HCT116 (cell line): Measurements from ENCODE around the gene NOXO1. TPM values are rescaled to one million over a fixed set of nuclear protein-coding genes. Genes with fewer than 3 reads are reported as not detected.
A peak's percentile ranks its signal among the peaks of the same experiment; 100 is the strongest.

ENCODE experiments used
- ATAC-seq: fragments of 200-7000 bp; cut with Tn5 transposase; 2 replicates; pipeline ENCODE4 v1.9.1; 2020; ENCODE audit warnings: mild to moderate bottlenecking, moderate library complexity
- BruUV-seq: library from RNA; stranded (reverse); fragments of 400-500 nt; replicated peaks from 2 replicates; lab custom pipeline; 2021; lab: Mats Ljungman, UMichigan
- CTCF ChIA-PET: fragments of 300-600 bp; sonication (Branson Sonifier 250); formaldehyde crosslinking; loops from one replicate; lab custom pipeline; 2021; ENCODE audit warnings: antibody characterized with exemption; lab: Charles Lee
- POLR2A ChIA-PET: fragments of 300-600, 350-600 bp; sonication (Branson Sonifier 250); formaldehyde crosslinking; loops from one replicate; lab custom pipeline; 2021; ENCODE audit warnings: antibody characterized with exemption; lab: Charles Lee
- RAD21 ChIA-PET, 2 experiments: fragments of 300-600 bp; sonication (Branson Sonifier 250); formaldehyde crosslinking; loops; one replicate each; lab custom pipeline; 2023; ENCODE audit warnings: low total read pairs in 2 of 2; ENCODE audit not compliant: uncharacterized antibody in 2 of 2, unreplicated experiment in 2 of 2, low non-redundant PET in 1 of 2; lab: Charles Lee
- DNase-seq: peaks from one replicate; pipeline ENCODE4 v3.0.0-alpha.2; 2010; ENCODE audit warnings: low read depth, low spot score
- H2AFZ ChIP-seq: fragments of 200-600 bp; shearing (Covaris generic), sonication (generic); 2 replicates; pipeline ENCODE4 v1.6.1; 2017; ENCODE audit warnings: low read depth, mixed run types, mixed read lengths, antibody characterized with exemption, low read length; ENCODE audit not compliant: poor library complexity, severe bottlenecking
- H3K27ac ChIP-seq: 2 replicates; pipeline ENCODE4 v1.5.1; 2012; ENCODE audit warnings: low read depth, low read length
- H3K27me3 ChIP-seq: fragments of 200-600 bp; sonication (generic); 2 replicates; pipeline ENCODE4 v1.6.1; 2016; ENCODE audit warnings: mixed run types, low read length, mixed read lengths; ENCODE audit not compliant: insufficient read depth
- H3K36me3 ChIP-seq, 2 experiments: fragments of 200-500 bp in 1 of 2; fragments of 200-600 bp in 1 of 2; sonication (Bioruptor generic) in 1 of 2; sonication (generic) in 1 of 2; 2 replicates each; pipeline versions ENCODE4 v1.5.1 to v1.6.1; 2014 to 2016; ENCODE audit warnings: low read length in 2 of 2, inconsistent platforms in 1 of 2, mixed read lengths in 1 of 2, mixed run types in 1 of 2; ENCODE audit not compliant: insufficient read depth in 2 of 2, control insufficient read depth in 1 of 2
- H3K4me1 ChIP-seq, 2 experiments: fragments of 200-600 bp in 1 of 2; sonication (generic) in 1 of 2; 2 replicates each; pipeline versions ENCODE4 v1.5.1 to v1.6.1; 2012 to 2017; ENCODE audit warnings: low read length in 2 of 2, inconsistent platforms in 1 of 2, mild to moderate bottlenecking in 1 of 2, mixed read lengths in 1 of 2, mixed run types in 1 of 2, moderate library complexity in 1 of 2; ENCODE audit not compliant: insufficient read depth in 2 of 2, control insufficient read depth in 1 of 2
- H3K4me2 ChIP-seq: fragments of 200-600 bp; sonication (generic); 2 replicates; pipeline ENCODE4 v1.6.1; 2017; ENCODE audit warnings: mixed run types, low read length, mixed read lengths
- H3K4me3 ChIP-seq, 2 experiments: fragments of 200-600 bp in 1 of 2; sonication (generic) in 1 of 2; replicated peaks in 1 of 2; 2 replicates each; pipeline ENCODE4 v1.5.1; 2011 to 2016; ENCODE audit warnings: low read length in 2 of 2, control low read depth in 1 of 2, low read depth in 1 of 2, mild to moderate bottlenecking in 1 of 2, mixed read lengths in 1 of 2, mixed run types in 1 of 2
- H3K79me2 ChIP-seq: fragments of 200-600 bp; sonication (generic); 2 replicates; pipeline ENCODE4 v1.6.1; 2017; ENCODE audit warnings: mild to moderate bottlenecking, mixed run types, low read length, moderate library complexity, mixed read lengths; ENCODE audit not compliant: insufficient read depth
- H3K9ac ChIP-seq: fragments of 200-600 bp; sonication (generic); 2 replicates; pipeline ENCODE4 v1.6.1; 2016; ENCODE audit warnings: low read length, mixed read lengths
- H3K9me2 ChIP-seq: fragments of 200-600 bp; sonication (generic), shearing (Covaris generic); 2 replicates; pipeline ENCODE4 v1.6.1; 2017; ENCODE audit warnings: mixed run types, mild to moderate bottlenecking, moderate library complexity; ENCODE audit not compliant: insufficient read depth
- H3K9me3 ChIP-seq, 2 experiments: fragments of 200-500 bp in 1 of 2; fragments of 200-600 bp in 1 of 2; sonication (Bioruptor generic) in 1 of 2; sonication (generic) in 1 of 2; 2 replicates each; pipeline ENCODE4 v1.6.1; 2014 to 2017; ENCODE audit warnings: low read length in 2 of 2, mixed read lengths in 2 of 2, inconsistent platforms in 1 of 2, low read depth in 1 of 2, mild to moderate bottlenecking in 1 of 2, mixed run types in 1 of 2, moderate library complexity in 1 of 2; ENCODE audit not compliant: control insufficient read depth in 1 of 2, insufficient read depth in 1 of 2
- H4K20me1 ChIP-seq: fragments of 200-600 bp; sonication (generic), shearing (Covaris generic); 2 replicates; pipeline ENCODE4 v1.6.1; 2017; ENCODE audit warnings: mixed run types, mild to moderate bottlenecking, moderate library complexity; ENCODE audit not compliant: insufficient read depth
- CBX3 ChIP-seq: IDR thresholded peaks from 2 replicates; pipeline ENCODE4 v1.6.1; 2012; ENCODE audit warnings: low read depth
- CEBPB ChIP-seq: IDR thresholded peaks from 2 replicates; pipeline ENCODE4 v1.6.1; 2012; ENCODE audit warnings: low read depth
- EGR1 ChIP-seq: IDR thresholded peaks from 2 replicates; pipeline ENCODE4 v1.6.1; 2012; ENCODE audit warnings: low read depth
- ELF1 ChIP-seq: IDR thresholded peaks from 2 replicates; pipeline ENCODE4 v1.6.1; 2012; ENCODE audit warnings: low read depth, borderline replicate concordance
- EZH2phosphoT487 ChIP-seq: fragments of 200-600 bp; IDR thresholded peaks from 2 replicates; pipeline ENCODE4 v1.6.1; 2018; ENCODE audit warnings: antibody characterized with exemption, borderline replicate concordance
- JUND ChIP-seq: IDR thresholded peaks from 2 replicates; pipeline ENCODE4 v1.6.1; 2012
- POLR2A ChIP-seq: IDR thresholded peaks from 2 replicates; pipeline ENCODE4 v1.7.0; 2011; ENCODE audit warnings: borderline replicate concordance; ENCODE audit not compliant: insufficient read depth, insufficient read length; ENCODE audit errors: extremely low read depth
- POLR2AphosphoS5 ChIP-seq: IDR thresholded peaks from 2 replicates; pipeline ENCODE4 v1.6.1; 2011; ENCODE audit warnings: mild to moderate bottlenecking, low read depth, low read length, moderate library complexity
- SIN3A ChIP-seq: IDR thresholded peaks from 2 replicates; pipeline ENCODE4 v1.6.1; 2012; ENCODE audit warnings: low read depth
- SP1 ChIP-seq: IDR thresholded peaks from 2 replicates; pipeline ENCODE4 v1.6.1; 2012; ENCODE audit warnings: low read depth
- SRF ChIP-seq: IDR thresholded peaks from 2 replicates; pipeline ENCODE4 v1.6.1; 2012; ENCODE audit warnings: low read depth
- YY1 ChIP-seq: IDR thresholded peaks from 2 replicates; pipeline ENCODE4 v1.6.1; 2011; ENCODE audit warnings: low read length, low read depth, moderate library complexity, mild to moderate bottlenecking; ENCODE audit not compliant: insufficient replicate concordance; ENCODE audit errors: extremely low read depth
- ZBTB33 ChIP-seq: IDR thresholded peaks from 2 replicates; pipeline ENCODE4 v1.6.1; 2011; ENCODE audit warnings: mild to moderate bottlenecking, low read length, moderate library complexity; ENCODE audit not compliant: insufficient replicate concordance; ENCODE audit errors: extremely low read depth
- ZFX ChIP-seq: fragments of 450-650 bp; IDR thresholded peaks from 2 replicates; pipeline ENCODE4 v1.6.1; 2017
- intact Hi-C: fragments of 100-400 bp; cut with micrococcal nuclease; formaldehyde crosslinking; loops from 2 replicates; pipeline ENCODE4 v1.10.0; 2022
- total RNA-seq: library from RNA; stranded (reverse); gene quantifications from one replicate; pipeline ENCODE4 v1.2.1, GENCODE V29; 2021; ENCODE audit not compliant: unreplicated experiment
- TF ChIP-seq, protein P1 (sequence below): IDR thresholded peaks from 2 replicates; pipeline ENCODE4 v1.6.1; 2012
- TF ChIP-seq, protein P2 (sequence below), 3 experiments: fragments of 200-600 bp in 1 of 3; sonication (generic) in 1 of 3; IDR thresholded peaks in 2 of 3; conservative IDR thresholded peaks in 1 of 3; 2 replicates each; pipeline ENCODE4 v1.5.1; 2012 to 2017; ENCODE audit warnings: low read depth in 2 of 3, low read length in 2 of 3, antibody characterized with exemption in 1 of 3, borderline replicate concordance in 1 of 3, control low read depth in 1 of 3, mild to moderate bottlenecking in 1 of 3, mixed read lengths in 1 of 3, mixed run types in 1 of 3, moderate library complexity in 1 of 3; ENCODE audit not compliant: insufficient read depth in 1 of 3

NOXO1 gene
- total RNA-seq, 1 experiment from 2014 or later: 10.0 TPM

DNA sequence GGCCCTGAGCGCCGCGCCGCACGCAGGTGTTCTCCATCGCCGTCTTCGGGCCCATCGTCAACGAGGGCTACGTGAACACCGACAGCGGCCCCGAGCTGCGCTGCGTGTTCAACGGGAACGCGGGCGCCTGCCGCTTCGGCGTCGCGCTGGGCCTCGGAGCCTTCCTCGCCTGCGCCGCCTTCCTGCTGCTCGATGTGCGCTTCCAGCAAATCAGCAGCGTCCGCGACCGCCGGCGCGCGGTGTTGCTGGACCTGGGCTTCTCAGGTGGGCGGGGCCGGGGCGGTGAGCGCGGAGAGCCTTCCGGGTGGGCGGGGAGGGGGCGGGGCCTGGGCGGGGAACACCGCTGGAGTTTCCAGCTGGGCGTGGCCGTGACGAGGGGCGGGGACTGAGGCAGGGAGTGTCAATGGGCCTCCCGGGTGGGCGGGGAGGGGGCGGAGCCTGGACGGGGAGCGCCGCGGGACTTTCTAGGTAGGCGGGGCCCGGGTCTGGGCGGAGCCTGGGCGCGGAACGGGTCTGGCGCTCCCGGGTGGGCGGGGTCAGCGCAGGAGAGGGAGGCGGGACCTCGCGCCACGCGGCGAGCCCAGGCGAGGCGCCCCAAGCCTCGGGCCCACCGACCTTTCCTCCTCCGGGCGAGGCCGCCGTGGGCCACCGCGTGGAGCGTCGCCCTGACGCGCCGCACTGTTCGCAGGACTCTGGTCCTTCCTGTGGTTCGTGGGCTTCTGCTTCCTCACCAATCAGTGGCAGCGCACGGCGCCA, 10.9 kb upstream of the NOXO1 start:
- no peak for TF ChIP-seq ZFX
- TF ChIP-seq, protein P1, sequence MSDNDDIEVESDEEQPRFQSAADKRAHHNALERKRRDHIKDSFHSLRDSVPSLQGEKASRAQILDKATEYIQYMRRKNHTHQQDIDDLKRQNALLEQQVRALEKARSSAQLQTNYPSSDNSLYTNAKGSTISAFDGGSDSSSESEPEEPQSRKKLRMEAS: peak; percentile 68
- no peak for TF ChIP-seq JUND
- ChIA-PET CTCF (interaction anchor here (1.6 kb wide), 1 partner anchor 12 kb away, joined by 9 read pairs; no protein-coding TSS in a partner anchor), POLR2A (no interaction called here), RAD21 (no interaction called here)
- Histone ChIP-seq H3K4me2 (peak overlapping the region; percentile 27; the same call in 1 of the 2 replicates), H4K20me1 (no peaks in the 10 kb centered on the region), H3K27ac (peak overlapping the region; percentile 43; the same call in 1 of the 2 replicates), H2AFZ (no peak overlapping the region), H3K9me2 (no peaks in the 10 kb centered on the region), H3K36me3 (peaks cover 0 to under 1% of the 10 kb centered on the region in 2 experiments; a peak in 2 of 4 replicates), H3K79me2 (no peaks in the 10 kb centered on the region), H3K4me3 (no peak overlapping the region), H3K9me3 (no peaks in the 10 kb centered on the region), H3K9ac (no peak overlapping the region), H3K27me3 (no peaks in the 10 kb centered on the region), H3K4me1 (peaks cover 11 to 34% of the 10 kb centered on the region in 2 experiments; a peak in 3 of 4 replicates)
- intact Hi-C loops: no loop called here
- peak; percentile 61 for DNase-seq
- BruUV-seq: no TSS peak
- ATAC-seq: peak; percentile 75

DNA sequence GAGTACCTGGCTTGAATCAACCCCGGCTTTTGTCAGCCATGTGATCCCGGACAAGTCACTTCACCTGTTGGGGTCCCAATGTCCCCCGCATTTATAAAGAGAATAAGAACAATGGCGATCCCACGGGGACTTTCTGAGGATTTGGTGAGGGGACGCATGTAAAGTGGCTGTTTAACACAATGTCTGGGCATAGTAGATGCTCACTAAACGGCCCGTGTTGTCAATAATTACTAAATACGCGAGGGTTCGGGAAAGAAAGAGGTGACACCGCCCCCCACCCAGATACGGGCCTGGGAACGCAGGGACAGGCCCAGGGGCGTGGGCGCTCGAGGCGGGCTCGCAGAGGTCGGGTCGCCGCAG, 10.3 kb upstream of the NOXO1 start:
- H3K79me2 ChIP-seq: no peaks in the 10 kb centered on the region
- H3K9me2 ChIP-seq: no peaks in the 10 kb centered on the region
- H3K27me3 ChIP-seq: no peaks in the 10 kb centered on the region
- H3K4me2 ChIP-seq: peak overlapping the region; percentile 27; the same call in 1 of the 2 replicates
- no peak overlapping the region for H3K27ac ChIP-seq
- H2AFZ ChIP-seq: no peak overlapping the region
- no TSS peak for BruUV-seq
- H3K9me3 ChIP-seq: no peaks in the 10 kb centered on the region
- DNase-seq (no peak), ATAC-seq (no peak)
- intact Hi-C loops: no loop called here
- H3K4me1 ChIP-seq: peaks cover 11 to 34% of the 10 kb centered on the region in 2 experiments; a peak in 3 of 4 replicates
- peaks cover 0 to 5% of the 10 kb centered on the region in 2 experiments; a peak in 1 of 4 replicates for H3K36me3 ChIP-seq
- ChIA-PET POLR2A (no interaction called here), CTCF (interaction anchor here (1.6 kb wide), 1 partner anchor 12 kb away, joined by 9 read pairs; no protein-coding TSS in a partner anchor), RAD21 (no interaction called here)
- H3K4me3 ChIP-seq: no peak overlapping the region
- H4K20me1 ChIP-seq: no peaks in the 10 kb centered on the region
- H3K9ac ChIP-seq: no peak overlapping the region
- TF ChIP-seq CEBPB (no peak), SRF (no peak), EGR1 (no peak), POLR2AphosphoS5 (no peak), JUND (no peak), CBX3 (no peak), ELF1 (no peak), EZH2phosphoT487 (no peak), SP1 (no peak), ZBTB33 (no peak), POLR2A (no peak), SIN3A (no peak), YY1 (no peak)
- TF ChIP-seq, protein P2, sequence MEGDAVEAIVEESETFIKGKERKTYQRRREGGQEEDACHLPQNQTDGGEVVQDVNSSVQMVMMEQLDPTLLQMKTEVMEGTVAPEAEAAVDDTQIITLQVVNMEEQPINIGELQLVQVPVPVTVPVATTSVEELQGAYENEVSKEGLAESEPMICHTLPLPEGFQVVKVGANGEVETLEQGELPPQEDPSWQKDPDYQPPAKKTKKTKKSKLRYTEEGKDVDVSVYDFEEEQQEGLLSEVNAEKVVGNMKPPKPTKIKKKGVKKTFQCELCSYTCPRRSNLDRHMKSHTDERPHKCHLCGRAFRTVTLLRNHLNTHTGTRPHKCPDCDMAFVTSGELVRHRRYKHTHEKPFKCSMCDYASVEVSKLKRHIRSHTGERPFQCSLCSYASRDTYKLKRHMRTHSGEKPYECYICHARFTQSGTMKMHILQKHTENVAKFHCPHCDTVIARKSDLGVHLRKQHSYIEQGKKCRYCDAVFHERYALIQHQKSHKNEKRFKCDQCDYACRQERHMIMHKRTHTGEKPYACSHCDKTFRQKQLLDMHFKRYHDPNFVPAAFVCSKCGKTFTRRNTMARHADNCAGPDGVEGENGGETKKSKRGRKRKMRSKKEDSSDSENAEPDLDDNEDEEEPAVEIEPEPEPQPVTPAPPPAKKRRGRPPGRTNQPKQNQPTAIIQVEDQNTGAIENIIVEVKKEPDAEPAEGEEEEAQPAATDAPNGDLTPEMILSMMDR (IDR thresholded peaks at IDR 0.05 in 2 of 3, conservative IDR thresholded peaks at IDR 0.05 in 1 of 3; ENCODE audit: borderline replicate concordance in 1 of 3, insufficient read depth in 1 of 3, low read depth in 2 of 3, low read length in 2 of 3): no peak
- TF ChIP-seq, protein P1: no peak
